SK-N-SH (cell line): ENCODE data around the gene NUDT22. TPM values are rescaled to one million over a fixed set of nuclear protein-coding genes. Genes with fewer than 3 reads are reported as not detected.

ENCODE experiments used
- CTCF ChIA-PET: fragments of 300-600, 350-600 bp; formaldehyde crosslinking; extraction: SDS; loops from one replicate; lab custom pipeline; 2021; lab: Yijun Ruan, JAX
- POLR2A ChIA-PET: fragments of 350-600 bp; sonication (Branson Sonifier 250); formaldehyde crosslinking; extraction: SDS; loops from one replicate; lab custom pipeline; 2020; ENCODE audit warnings: antibody characterized with exemption, inconsistent platforms; lab: Yijun Ruan, JAX
- DNase-seq: peaks from one replicate; pipeline ENCODE4 v3.0.0; 2012
- H2AFZ ChIP-seq: fragments of 200-600 bp; sonication (generic); 2 replicates; pipeline ENCODE4 v1.8.1; 2016; ENCODE audit warnings: antibody characterized with exemption, mild to moderate bottlenecking, low read depth
- H3F3A ChIP-seq: fragments of 200-600 bp; sonication (generic); replicated peaks from 2 replicates; pipeline ENCODE3; 2016; ENCODE audit warnings: antibody characterized with exemption, mild to moderate bottlenecking; ENCODE audit not compliant: insufficient read depth
- H3K27ac ChIP-seq, 2 experiments: fragments of 200-500 bp in 1 of 2; fragments of 200-600 bp in 1 of 2; sonication (Bioruptor generic) in 1 of 2; sonication (generic), shearing (Covaris generic) in 1 of 2; 2 replicates each; pipeline versions ENCODE4 v1.5.1 to v1.6.1; 2014 to 2016; ENCODE audit warnings: low read depth in 2 of 2, inconsistent platforms in 1 of 2, low read length in 1 of 2, mild to moderate bottlenecking in 1 of 2, mixed read lengths in 1 of 2
- H3K27me3 ChIP-seq: fragments of 200-600 bp; sonication (generic), shearing (Covaris generic); 2 replicates; pipeline ENCODE4 v1.6.1; 2016; ENCODE audit warnings: mixed run types; ENCODE audit not compliant: insufficient read depth
- H3K36me3 ChIP-seq, 2 experiments: fragments of 200-500 bp in 1 of 2; fragments of 200-600 bp in 1 of 2; sonication (Bioruptor generic) in 1 of 2; sonication (generic) in 1 of 2; replicated peaks in 1 of 2; 2 replicates each; pipeline versions ENCODE3 to v1.5.1; 2014 to 2016; ENCODE audit warnings: low read length in 1 of 2, mild to moderate bottlenecking in 1 of 2; ENCODE audit not compliant: insufficient read depth in 2 of 2, control insufficient read depth in 1 of 2
- H3K4me1 ChIP-seq, 2 experiments: fragments of 200-500 bp in 1 of 2; fragments of 200-600 bp in 1 of 2; sonication (Bioruptor generic) in 1 of 2; sonication (generic), shearing (Covaris generic) in 1 of 2; 2 replicates each; pipeline versions ENCODE4 v1.5.1 to v1.6.1; 2014 to 2016; ENCODE audit warnings: low read depth in 1 of 2, low read length in 1 of 2, mixed run types in 1 of 2; ENCODE audit not compliant: insufficient read depth in 2 of 2, control insufficient read depth in 1 of 2
- H3K4me2 ChIP-seq: fragments of 200-600 bp; sonication (generic), shearing (Covaris generic); 2 replicates; pipeline ENCODE4 v1.6.1; 2017; ENCODE audit warnings: mixed run types
- H3K4me3 ChIP-seq, 2 experiments: fragments of 200-500 bp in 1 of 2; fragments of 200-600 bp in 1 of 2; sonication (Bioruptor generic) in 1 of 2; sonication (generic), shearing (Covaris generic) in 1 of 2; 2 replicates each; pipeline versions ENCODE4 v1.5.1 to v1.8.1; 2014 to 2016; ENCODE audit warnings: low read depth in 2 of 2, inconsistent platforms in 1 of 2, low read length in 1 of 2, mild to moderate bottlenecking in 1 of 2, mixed read lengths in 1 of 2, moderate library complexity in 1 of 2
- H3K79me2 ChIP-seq: fragments of 200-600 bp; sonication (generic); 2 replicates; pipeline ENCODE4 v1.8.1; 2017; ENCODE audit warnings: mild to moderate bottlenecking; ENCODE audit not compliant: insufficient read depth
- H3K9ac ChIP-seq: fragments of 200-600 bp; sonication (generic); 2 replicates; pipeline ENCODE4 v1.6.1; 2017; ENCODE audit warnings: mixed run types
- H3K9me2 ChIP-seq: fragments of 200-600 bp; sonication (generic); 2 replicates; pipeline ENCODE4 v1.6.1; 2017; ENCODE audit warnings: mixed run types
- H3K9me3 ChIP-seq: fragments of 200-600 bp; sonication (generic); 2 replicates; pipeline ENCODE4 v1.6.1; 2017; ENCODE audit warnings: mixed run types, mild to moderate bottlenecking, moderate library complexity
- H4K20me1 ChIP-seq: fragments of 200-600 bp; sonication (generic); 2 replicates; pipeline ENCODE4 v1.6.1; 2017; ENCODE audit warnings: mild to moderate bottlenecking, mixed run types; ENCODE audit not compliant: insufficient read depth
- ELF1 ChIP-seq: IDR thresholded peaks from 2 replicates; pipeline ENCODE4 v1.4.0; 2012
- EP300 ChIP-seq, 2 experiments: IDR thresholded peaks; 2 replicates each; pipeline versions ENCODE4 v1.4.0 to v1.6.1; 2012; ENCODE audit warnings: borderline replicate concordance in 1 of 2, low read depth in 1 of 2, low read length in 1 of 2
- EZH2phosphoT487 ChIP-seq: fragments of 200-600 bp; sonication (generic); IDR thresholded peaks from 2 replicates; pipeline ENCODE4 v1.6.1; 2017; ENCODE audit warnings: low read depth, mixed run types, mild to moderate bottlenecking, antibody characterized with exemption, moderate library complexity, borderline replicate concordance
- FOXJ3 ChIP-seq: sonication (generic); formaldehyde crosslinking; IDR thresholded peaks from 2 replicates; pipeline ENCODE4 v1.5.1; 2020; ENCODE audit warnings: mild to moderate bottlenecking, missing genetic modification reagents
- FOXM1 ChIP-seq: IDR thresholded peaks from 2 replicates; pipeline ENCODE4 v1.4.0; 2012; ENCODE audit warnings: low read depth, mild to moderate bottlenecking
- GATA2 ChIP-seq: sonication (generic); formaldehyde crosslinking; IDR thresholded peaks from 2 replicates; pipeline ENCODE4 v1.5.0; 2020; ENCODE audit warnings: mild to moderate bottlenecking, missing genetic modification reagents
- MXI1 ChIP-seq: IDR thresholded peaks from 2 replicates; pipeline ENCODE4 v1.6.1; 2012; ENCODE audit warnings: mild to moderate bottlenecking, low read depth, low read length, improper control_type of control experiment
- NFIC ChIP-seq: IDR thresholded peaks from 2 replicates; pipeline ENCODE4 v1.4.0; 2012; ENCODE audit warnings: borderline replicate concordance
- NRF1 ChIP-seq: IDR thresholded peaks from 2 replicates; pipeline ENCODE4 v1.6.1; 2012; ENCODE audit warnings: low read depth, mild to moderate bottlenecking, low read length
- PBX3 ChIP-seq: IDR thresholded peaks from 2 replicates; pipeline ENCODE4; 2012
- POLR2AphosphoS5 ChIP-seq: IDR thresholded peaks from 2 replicates; pipeline ENCODE4 v1.6.1; 2012; ENCODE audit warnings: low read depth, low read length
- RAD21 ChIP-seq: IDR thresholded peaks from 2 replicates; pipeline ENCODE4 v1.6.1; 2012; ENCODE audit warnings: mild to moderate bottlenecking, low read length
- REST ChIP-seq: IDR thresholded peaks from 2 replicates; pipeline ENCODE4 v1.6.1; 2012; ENCODE audit warnings: mild to moderate bottlenecking, low read depth, low read length, moderate library complexity
- SIN3A ChIP-seq: IDR thresholded peaks from 2 replicates; pipeline ENCODE4 v1.6.1; 2012; ENCODE audit warnings: low read depth, mild to moderate bottlenecking, low read length, moderate library complexity, borderline replicate concordance
- TAF1 ChIP-seq: IDR thresholded peaks from 2 replicates; pipeline ENCODE4 v1.6.1; 2012; ENCODE audit warnings: low read depth, mild to moderate bottlenecking, low read length, moderate library complexity, borderline replicate concordance
- USF2 ChIP-seq: fragments of 150-350 bp; IDR thresholded peaks from 2 replicates; pipeline ENCODE4 v1.6.1; 2017; ENCODE audit warnings: antibody characterized with exemption, low read length, low read depth, borderline replicate concordance
- YY1 ChIP-seq: IDR thresholded peaks from 2 replicates; pipeline ENCODE4 v1.4.0; 2012; ENCODE audit warnings: low read depth, mild to moderate bottlenecking
- WGBS: methylation state at CpG from one replicate; pipeline ENCODE4 v1.1.6; 2017; ENCODE audit warnings: low lambda C conversion rate; 5-methylcytosine and 5-hydroxymethylcytosine counted together
- polyA plus RNA-seq, 3 experiments: library from polyadenylated mRNA; depleted of rRNA; stranded (reverse); fragments of >200 nt; gene quantifications; 2 replicates each; pipeline ENCODE4 v1.2.3, GENCODE V29; 2012
- TF ChIP-seq, protein P1 (sequence below): IDR thresholded peaks from 2 replicates; pipeline ENCODE4 v1.4.0; 2012; ENCODE audit warnings: low read depth, borderline replicate concordance
- TF ChIP-seq, protein P2 (sequence below): fragments of 200-600 bp; sonication (generic); IDR thresholded peaks from 2 replicates; pipeline ENCODE4 v1.6.1; 2017; ENCODE audit warnings: antibody characterized with exemption, mild to moderate bottlenecking, moderate library complexity

The NUDT22 gene
- polyA plus RNA-seq, 1 of the 3 experiments (the other 2 are of a cell fraction): 72.7 TPM

- no peak overlapping the region for H3K27ac ChIP-seq
- no peak overlapping the region for H3K4me2 ChIP-seq
- TF ChIP-seq TAF1: no peak
- TF ChIP-seq YY1: no peak
- no peak for TF ChIP-seq MXI1
- TF ChIP-seq EP300 (IDR thresholded peaks at IDR 0.05; ENCODE audit: borderline replicate concordance in 1 of 2, low read depth in 1 of 2, low read length in 1 of 2): no peak
- TF ChIP-seq NRF1: no peak
- no peak for TF ChIP-seq USF2
- TF ChIP-seq GATA2 (CRISPR knock-in tag): no peak
- no peak for TF ChIP-seq FOXJ3 (CRISPR knock-in tag)
- TF ChIP-seq EZH2phosphoT487: no peak
- TF ChIP-seq, protein P1, sequence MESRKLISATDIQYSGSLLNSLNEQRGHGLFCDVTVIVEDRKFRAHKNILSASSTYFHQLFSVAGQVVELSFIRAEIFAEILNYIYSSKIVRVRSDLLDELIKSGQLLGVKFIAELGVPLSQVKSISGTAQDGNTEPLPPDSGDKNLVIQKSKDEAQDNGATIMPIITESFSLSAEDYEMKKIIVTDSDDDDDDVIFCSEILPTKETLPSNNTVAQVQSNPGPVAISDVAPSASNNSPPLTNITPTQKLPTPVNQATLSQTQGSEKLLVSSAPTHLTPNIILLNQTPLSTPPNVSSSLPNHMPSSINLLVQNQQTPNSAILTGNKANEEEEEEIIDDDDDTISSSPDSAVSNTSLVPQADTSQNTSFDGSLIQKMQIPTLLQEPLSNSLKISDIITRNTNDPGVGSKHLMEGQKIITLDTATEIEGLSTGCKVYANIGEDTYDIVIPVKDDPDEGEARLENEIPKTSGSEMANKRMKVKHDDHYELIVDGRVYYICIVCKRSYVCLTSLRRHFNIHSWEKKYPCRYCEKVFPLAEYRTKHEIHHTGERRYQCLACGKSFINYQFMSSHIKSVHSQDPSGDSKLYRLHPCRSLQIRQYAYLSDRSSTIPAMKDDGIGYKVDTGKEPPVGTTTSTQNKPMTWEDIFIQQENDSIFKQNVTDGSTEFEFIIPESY: no peak
- TF ChIP-seq ELF1: no peak
- no peak for TF ChIP-seq REST
- TF ChIP-seq RAD21: no peak
- TF ChIP-seq SIN3A: no peak
- no peak for TF ChIP-seq PBX3
- no peak for TF ChIP-seq POLR2AphosphoS5
- no peak for TF ChIP-seq NFIC
- TF ChIP-seq, protein P2, sequence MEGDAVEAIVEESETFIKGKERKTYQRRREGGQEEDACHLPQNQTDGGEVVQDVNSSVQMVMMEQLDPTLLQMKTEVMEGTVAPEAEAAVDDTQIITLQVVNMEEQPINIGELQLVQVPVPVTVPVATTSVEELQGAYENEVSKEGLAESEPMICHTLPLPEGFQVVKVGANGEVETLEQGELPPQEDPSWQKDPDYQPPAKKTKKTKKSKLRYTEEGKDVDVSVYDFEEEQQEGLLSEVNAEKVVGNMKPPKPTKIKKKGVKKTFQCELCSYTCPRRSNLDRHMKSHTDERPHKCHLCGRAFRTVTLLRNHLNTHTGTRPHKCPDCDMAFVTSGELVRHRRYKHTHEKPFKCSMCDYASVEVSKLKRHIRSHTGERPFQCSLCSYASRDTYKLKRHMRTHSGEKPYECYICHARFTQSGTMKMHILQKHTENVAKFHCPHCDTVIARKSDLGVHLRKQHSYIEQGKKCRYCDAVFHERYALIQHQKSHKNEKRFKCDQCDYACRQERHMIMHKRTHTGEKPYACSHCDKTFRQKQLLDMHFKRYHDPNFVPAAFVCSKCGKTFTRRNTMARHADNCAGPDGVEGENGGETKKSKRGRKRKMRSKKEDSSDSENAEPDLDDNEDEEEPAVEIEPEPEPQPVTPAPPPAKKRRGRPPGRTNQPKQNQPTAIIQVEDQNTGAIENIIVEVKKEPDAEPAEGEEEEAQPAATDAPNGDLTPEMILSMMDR: no peak
- no peak for TF ChIP-seq FOXM1
- no peak overlapping the region for H2AFZ ChIP-seq
- H3K4me1 ChIP-seq: peaks cover 0 to 5% of the 10 kb centered on the region in 2 experiments; a peak in 1 of 4 replicates
- H3K9me2 ChIP-seq: no peaks in the 10 kb centered on the region
- CTCF ChIA-PET: interaction anchor here (0.9 to 2.2 kb wide), 5 partner anchors 12 to 77 kb away, joined by 3 to 7 read pairs (median 3); partner anchors contain the start of genes CATSPERZ and KCNK4
- peaks cover 9 to 22% of the 10 kb centered on the region in 2 experiments for H3K36me3 ChIP-seq
- H3K9me3 ChIP-seq: no peaks in the 10 kb centered on the region
- H3F3A ChIP-seq: no peaks in the 10 kb centered on the region
- no peaks in the 10 kb centered on the region for H3K27me3 ChIP-seq
- H3K79me2 ChIP-seq: peaks cover 16% of the 10 kb centered on the region
- H3K9ac ChIP-seq: no peak overlapping the region
- no peak overlapping the region for H3K4me3 ChIP-seq
- WGBS: 82% methylated on average over 6 of the region's 8 CpGs
- no peak for DNase-seq
- H4K20me1 ChIP-seq: no peaks in the 10 kb centered on the region
- POLR2A ChIA-PET: interaction anchor here (0.6 kb wide), 1 partner anchor 17 kb away, joined by 3 read pairs; no protein-coding TSS in a partner anchor
These were observed 52.6 kb downstream of the NUDT22 start for GRCh38 chr11:64278576-64279190.
